ENCODE measurements around the gene CYP4F2.
"Not testable (repeated sequence)": the region's sequence is repeated elsewhere in the genome, so short reads cannot be mapped to it uniquely, and the experiment has no call there.

Gene CYP4F2

GRCh38 chr19:15846923-15847322 lies 51.0 kb downstream of the CYP4F2 start:
- no peak overlapping the region for H3K4me3 ChIP-seq (ENCODE audit: low read depth, low read length)
- no peak for TF ChIP-seq CTCF (IDR thresholded peaks at IDR 0.05; ENCODE audit: borderline replicate concordance, insufficient read depth, low read depth, low read length)

DNA sequence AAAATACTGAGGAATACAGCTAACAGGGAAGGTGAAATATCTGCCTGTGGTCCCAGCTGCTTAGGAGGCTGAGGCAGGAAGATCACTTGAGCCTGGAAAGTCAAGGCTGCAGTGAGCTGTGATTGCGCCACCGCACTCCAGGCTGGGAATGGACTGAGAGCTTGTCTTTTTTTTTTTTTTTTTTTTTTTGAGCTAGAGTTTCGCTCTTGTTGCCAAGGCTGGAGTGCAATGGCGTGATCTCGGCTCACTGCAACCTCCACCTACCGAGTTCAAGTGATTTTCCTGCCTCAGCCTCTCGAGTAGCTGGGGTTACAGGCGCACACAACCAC lies 54.0 kb downstream of the CYP4F2 start:
- H3K4me3 ChIP-seq (ENCODE audit: low read depth, low read length) = not testable (repeated sequence)

GRCh38 chr19:15843203-15843893 lies 54.5 kb downstream of the CYP4F2 start:
- H3K4me3 ChIP-seq (ENCODE audit: low read depth, low read length) = no peak overlapping the region
- no peak for TF ChIP-seq CTCF (IDR thresholded peaks at IDR 0.05; ENCODE audit: borderline replicate concordance, insufficient read depth, low read depth, low read length)

GRCh38 chr19:15841875-15842569 lies 55.9 kb downstream of the CYP4F2 start:
- peak; percentile 37; the same call in 1 of the 2 replicates for TF ChIP-seq CTCF (IDR thresholded peaks at IDR 0.05; ENCODE audit: borderline replicate concordance, insufficient read depth, low read depth, low read length)
- no peak overlapping the region for H3K4me3 ChIP-seq (ENCODE audit: low read depth, low read length)

DNA sequence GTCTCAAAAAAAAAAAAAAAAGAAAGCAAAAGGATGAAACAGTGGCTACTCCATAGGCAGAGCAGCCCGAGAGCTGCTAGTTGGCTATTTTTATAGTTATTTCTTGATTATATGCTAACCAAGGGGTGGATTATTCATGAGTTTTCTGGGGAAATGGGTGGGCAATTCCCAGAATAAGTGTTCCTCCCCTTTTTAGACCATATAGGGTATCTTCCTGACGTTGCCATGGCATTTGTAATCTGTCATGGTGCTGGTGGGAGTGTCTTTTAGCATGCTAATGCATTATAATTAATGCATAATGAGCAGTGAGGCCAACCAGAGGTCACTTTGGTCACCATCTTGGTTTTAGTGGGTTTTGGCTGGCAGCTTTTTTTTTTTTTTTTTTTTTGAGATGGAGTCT lies 57.0 kb downstream of the CYP4F2 start:
- H3K4me3 ChIP-seq (ENCODE audit: low read depth, low read length) = no peak overlapping the region
- no peak for TF ChIP-seq CTCF (IDR thresholded peaks at IDR 0.05; ENCODE audit: borderline replicate concordance, insufficient read depth, low read depth, low read length)

DNA sequence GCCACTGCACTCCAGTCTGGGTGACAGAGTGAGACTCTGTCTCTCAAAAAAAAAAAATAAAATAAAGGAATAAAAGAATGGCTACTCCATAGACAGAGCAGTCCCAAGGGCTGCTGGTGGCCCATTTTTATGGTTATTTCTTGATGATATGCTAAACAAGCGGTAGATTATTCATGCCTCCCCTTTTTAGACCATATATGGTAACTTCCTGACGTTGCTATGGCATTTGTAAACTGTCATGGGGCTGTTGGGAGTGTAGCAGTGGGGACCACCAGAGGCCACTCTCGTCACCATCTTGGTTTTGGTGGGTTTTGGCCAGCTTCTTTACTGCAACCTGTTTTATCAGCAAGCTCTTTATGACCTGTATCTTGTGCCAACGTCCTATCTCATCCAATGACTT lies 58.0 kb downstream of the CYP4F2 start:
- not testable (repeated sequence) for H3K4me3 ChIP-seq (ENCODE audit: low read depth, low read length)

DNA sequence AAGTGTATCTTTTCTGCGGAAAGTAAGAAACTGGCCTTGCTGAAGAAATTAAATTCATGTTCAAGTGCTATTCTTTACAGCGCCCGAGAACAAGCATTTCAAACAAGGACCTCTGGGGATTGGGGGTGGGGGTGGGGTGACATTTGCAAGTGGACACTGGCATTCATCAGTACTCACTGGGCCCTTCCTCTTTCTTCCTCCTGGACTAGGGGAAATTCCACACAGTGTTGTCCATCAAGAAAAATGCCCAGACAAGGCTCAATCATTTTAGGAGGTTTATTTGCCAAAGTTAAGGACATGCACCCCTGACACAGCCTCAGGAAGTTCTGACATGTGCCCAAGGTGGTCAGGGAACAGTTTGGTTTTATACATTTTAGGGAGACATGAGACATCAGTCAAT lies 59.5 kb downstream of the CYP4F2 start:
- TF ChIP-seq CTCF (IDR thresholded peaks at IDR 0.05; ENCODE audit: borderline replicate concordance, insufficient read depth, low read depth, low read length) = no peak
- no peak overlapping the region for H3K4me3 ChIP-seq (ENCODE audit: low read depth, low read length)

GRCh38 chr19:15837221-15837731 lies 60.6 kb downstream of the CYP4F2 start:
- H3K4me3 ChIP-seq (ENCODE audit: low read depth, low read length) = peak overlapping the region; percentile 71
- no peak for TF ChIP-seq CTCF (IDR thresholded peaks at IDR 0.05; ENCODE audit: borderline replicate concordance, insufficient read depth, low read depth, low read length)

All from GM12875 (cell line).